Nephron progenitor cell (in vitro differentiated cells): ENCODE results near the gene ST14.
"Not testable (repeated sequence)": the region's sequence is repeated elsewhere in the genome, so short reads cannot be mapped to it uniquely, and the experiment has no call there.

Experiments used
- DNase-seq: peaks from one replicate; pipeline ENCODE4 v3.0.0; 2021
- H3K27ac Mint-ChIP-seq: 2 replicates; pipeline ENCODE4 v1.8.0; 2021; ENCODE audit warnings: mild to moderate bottlenecking, moderate library complexity, mixed read lengths
- H3K27me3 Mint-ChIP-seq: 2 replicates; pipeline ENCODE4 v1.8.0; 2021; ENCODE audit warnings: mild to moderate bottlenecking, low read depth, mixed read lengths; ENCODE audit not compliant: poor library complexity
- H3K36me3 Mint-ChIP-seq: 2 replicates; pipeline ENCODE4 v1.8.0; 2021; ENCODE audit warnings: low read depth, mixed read lengths
- H3K4me1 Mint-ChIP-seq: 2 replicates; pipeline ENCODE4 v1.8.0; 2021; ENCODE audit warnings: mixed read lengths
- H3K4me3 Mint-ChIP-seq: 2 replicates; pipeline ENCODE4 v1.8.0; 2021; ENCODE audit warnings: mild to moderate bottlenecking, moderate library complexity, mixed read lengths
- H3K9me3 Mint-ChIP-seq: 2 replicates; pipeline ENCODE4 v1.8.0; 2021; ENCODE audit warnings: mild to moderate bottlenecking, moderate library complexity, mixed read lengths
- TF ChIP-seq, protein P1 (sequence below): fragments of 200-600 bp; sonication (generic); IDR thresholded peaks from 2 replicates; pipeline ENCODE4 v1.5.0; 2021; ENCODE audit warnings: antibody characterized with exemption

Gene ST14

DNA sequence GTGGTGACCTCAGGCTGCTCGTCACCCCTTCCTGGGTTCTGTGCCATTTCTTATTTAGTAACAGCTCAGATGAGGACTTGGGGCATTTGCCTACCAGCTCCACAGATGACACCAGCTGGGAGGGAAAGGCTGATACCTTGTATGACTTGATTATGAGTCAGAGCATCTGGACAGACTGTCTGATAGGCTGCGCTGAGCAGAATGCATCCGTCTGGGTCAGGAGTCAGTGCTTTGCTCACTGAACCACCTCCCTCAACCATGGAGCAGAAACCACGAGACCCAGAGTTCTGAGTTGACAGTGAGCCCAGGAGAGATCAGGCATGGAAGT, 6.8 kb downstream of the ST14 start:
- TF ChIP-seq, protein P1, sequence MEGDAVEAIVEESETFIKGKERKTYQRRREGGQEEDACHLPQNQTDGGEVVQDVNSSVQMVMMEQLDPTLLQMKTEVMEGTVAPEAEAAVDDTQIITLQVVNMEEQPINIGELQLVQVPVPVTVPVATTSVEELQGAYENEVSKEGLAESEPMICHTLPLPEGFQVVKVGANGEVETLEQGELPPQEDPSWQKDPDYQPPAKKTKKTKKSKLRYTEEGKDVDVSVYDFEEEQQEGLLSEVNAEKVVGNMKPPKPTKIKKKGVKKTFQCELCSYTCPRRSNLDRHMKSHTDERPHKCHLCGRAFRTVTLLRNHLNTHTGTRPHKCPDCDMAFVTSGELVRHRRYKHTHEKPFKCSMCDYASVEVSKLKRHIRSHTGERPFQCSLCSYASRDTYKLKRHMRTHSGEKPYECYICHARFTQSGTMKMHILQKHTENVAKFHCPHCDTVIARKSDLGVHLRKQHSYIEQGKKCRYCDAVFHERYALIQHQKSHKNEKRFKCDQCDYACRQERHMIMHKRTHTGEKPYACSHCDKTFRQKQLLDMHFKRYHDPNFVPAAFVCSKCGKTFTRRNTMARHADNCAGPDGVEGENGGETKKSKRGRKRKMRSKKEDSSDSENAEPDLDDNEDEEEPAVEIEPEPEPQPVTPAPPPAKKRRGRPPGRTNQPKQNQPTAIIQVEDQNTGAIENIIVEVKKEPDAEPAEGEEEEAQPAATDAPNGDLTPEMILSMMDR = no peak
- no peaks in the 10 kb centered on the region for H3K9me3 Mint-ChIP-seq
- H3K36me3 Mint-ChIP-seq = no peaks in the 10 kb centered on the region
- no peak overlapping the region for H3K27ac Mint-ChIP-seq
- peaks cover 53% of the 10 kb centered on the region for H3K27me3 Mint-ChIP-seq
- no peak for DNase-seq
- H3K4me3 Mint-ChIP-seq = peak overlapping the region; percentile 2
- peaks cover 32% of the 10 kb centered on the region for H3K4me1 Mint-ChIP-seq

DNA sequence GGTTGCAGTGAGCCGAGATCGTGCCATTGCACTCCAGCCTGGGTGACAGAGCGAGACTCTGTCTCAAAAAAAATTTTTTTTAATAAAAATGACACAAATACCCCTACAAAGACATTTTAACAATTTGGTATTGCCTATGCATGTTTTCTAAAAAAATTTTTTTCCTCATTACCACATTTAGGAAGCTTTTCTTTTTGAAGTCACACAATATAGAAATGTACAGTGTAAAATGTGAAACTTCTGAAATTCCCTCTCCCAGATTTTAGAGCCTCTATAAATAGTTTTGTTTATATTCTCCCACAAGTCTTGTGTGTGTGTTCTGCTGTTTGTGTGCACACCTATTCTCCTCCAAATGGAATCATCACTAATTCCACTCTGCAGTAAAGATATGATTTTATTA, 7.6 kb downstream of the ST14 start:
- H3K4me3 Mint-ChIP-seq = no peak overlapping the region
- H3K27me3 Mint-ChIP-seq = peaks cover 46% of the 10 kb centered on the region

DNA sequence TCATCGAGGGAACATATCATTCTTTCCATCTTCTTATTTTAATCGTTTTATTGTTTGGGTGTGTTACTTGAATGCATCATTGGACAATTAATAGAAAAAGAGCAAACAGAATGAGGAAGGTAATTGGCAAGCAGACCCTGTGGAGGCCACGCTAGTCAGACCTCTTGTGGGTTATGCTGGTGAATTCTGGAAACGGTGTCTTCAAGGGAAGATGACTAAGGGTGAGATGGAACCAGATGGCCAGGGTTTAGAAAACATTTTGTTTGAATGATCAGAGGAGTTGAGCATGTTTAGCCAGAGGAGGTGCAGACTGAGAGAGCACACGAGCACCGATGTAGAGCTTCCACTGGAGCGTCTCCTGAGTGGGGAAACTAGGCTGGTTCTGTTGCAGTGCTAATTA, 8.5 kb downstream of the ST14 start:
- no peak overlapping the region for H3K4me3 Mint-ChIP-seq
- DNase-seq = no peak
- H3K9me3 Mint-ChIP-seq = no peaks in the 10 kb centered on the region
- H3K36me3 Mint-ChIP-seq = no peaks in the 10 kb centered on the region
- no peak overlapping the region for H3K27ac Mint-ChIP-seq
- peaks cover 36% of the 10 kb centered on the region for H3K27me3 Mint-ChIP-seq
- TF ChIP-seq, protein P1 = no peak
- H3K4me1 Mint-ChIP-seq = peaks cover 46% of the 10 kb centered on the region

More for the DNA sequence above, 7.6 kb downstream of the ST14 start:
- peaks cover 39% of the 10 kb centered on the region for H3K4me1 Mint-ChIP-seq
- H3K36me3 Mint-ChIP-seq = no peaks in the 10 kb centered on the region
- no peak overlapping the region for H3K27ac Mint-ChIP-seq
- no peaks in the 10 kb centered on the region for H3K9me3 Mint-ChIP-seq
- TF ChIP-seq, protein P1 = no peak
- no peak for DNase-seq

DNA sequence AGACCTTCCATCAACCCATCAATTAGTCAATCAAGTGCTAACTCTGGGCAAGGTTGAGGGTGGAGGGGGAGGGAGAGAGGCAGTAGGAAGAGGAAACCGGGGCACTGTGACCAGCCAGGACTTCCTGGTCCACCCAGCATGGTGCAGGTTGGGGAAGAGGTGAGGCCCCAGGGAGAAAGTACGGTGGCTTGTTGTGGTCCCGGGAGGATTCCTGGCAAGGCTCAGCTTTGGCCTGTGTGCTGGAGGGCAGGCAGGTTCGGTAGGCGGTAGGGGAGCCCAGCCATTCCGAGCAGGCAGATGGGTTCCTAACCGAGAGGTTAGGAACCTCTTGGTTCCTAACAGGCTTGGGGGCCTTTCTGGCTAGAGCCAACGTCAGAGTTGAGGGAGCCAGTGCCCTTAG, 10.8 kb downstream of the ST14 start:
- Mint-ChIP-seq H3K36me3 (no peaks in the 10 kb centered on the region), H3K4me1 (peaks cover 46% of the 10 kb centered on the region), H3K9me3 (peaks cover 8% of the 10 kb centered on the region), H3K4me3 (no peak overlapping the region), H3K27ac (no peak overlapping the region), H3K27me3 (peaks cover 25% of the 10 kb centered on the region)
- no peak for DNase-seq
- TF ChIP-seq, protein P1 = no peak

DNA sequence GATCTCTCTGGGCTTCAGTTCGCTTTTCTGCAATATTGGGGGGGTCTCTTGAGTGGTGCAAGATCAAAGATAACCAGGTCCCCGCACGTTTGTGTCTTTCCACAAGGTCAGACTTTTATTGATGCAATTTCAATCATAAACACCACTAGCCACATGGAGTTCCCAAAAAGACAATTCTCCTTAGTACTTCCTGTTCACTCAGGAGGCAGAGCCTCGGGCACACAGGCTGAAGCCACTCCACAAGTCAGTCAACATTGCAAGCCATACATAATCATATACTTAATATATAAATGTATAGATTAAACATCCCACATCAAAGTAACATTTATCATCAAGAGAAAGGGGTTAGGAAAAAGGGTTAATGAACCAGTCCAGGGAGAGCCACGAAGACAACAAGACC, 12.0 kb downstream of the ST14 start:
- Mint-ChIP-seq H3K36me3 (no peaks in the 10 kb centered on the region), H3K27me3 (peaks cover 15% of the 10 kb centered on the region), H3K27ac (no peak overlapping the region), H3K9me3 (peaks cover 13% of the 10 kb centered on the region), H3K4me1 (peaks cover 39% of the 10 kb centered on the region), H3K4me3 (no peak overlapping the region)
- TF ChIP-seq, protein P1 = no peak
- DNase-seq = no peak

DNA sequence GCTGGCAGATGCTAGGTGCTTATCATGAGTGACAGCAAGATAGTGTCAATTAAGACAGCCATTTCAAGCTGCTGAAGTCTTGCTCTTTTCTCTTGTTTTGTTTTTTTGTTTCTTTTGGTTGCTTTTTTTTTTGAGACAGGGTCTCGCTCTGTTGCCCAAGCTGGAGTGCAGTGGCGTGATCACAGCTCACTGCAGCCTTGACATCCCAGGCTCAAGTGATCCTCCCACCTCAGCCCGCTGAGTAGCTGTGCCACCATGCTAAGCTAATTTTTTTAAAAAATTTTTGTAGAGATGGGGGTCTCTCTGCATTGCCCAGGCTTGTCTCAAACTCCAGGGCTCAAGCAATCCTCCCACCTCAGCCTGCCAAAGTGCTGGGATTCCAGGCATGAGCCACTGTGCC, 12.4 kb downstream of the ST14 start:
- not testable (repeated sequence) for H3K36me3 Mint-ChIP-seq, H3K27ac Mint-ChIP-seq, H3K4me3 Mint-ChIP-seq, DNase-seq
- H3K4me1 Mint-ChIP-seq = peaks cover 37% of the 10 kb centered on the region
- peaks cover 13% of the 10 kb centered on the region for H3K9me3 Mint-ChIP-seq
- H3K27me3 Mint-ChIP-seq = peaks cover 15% of the 10 kb centered on the region

DNA sequence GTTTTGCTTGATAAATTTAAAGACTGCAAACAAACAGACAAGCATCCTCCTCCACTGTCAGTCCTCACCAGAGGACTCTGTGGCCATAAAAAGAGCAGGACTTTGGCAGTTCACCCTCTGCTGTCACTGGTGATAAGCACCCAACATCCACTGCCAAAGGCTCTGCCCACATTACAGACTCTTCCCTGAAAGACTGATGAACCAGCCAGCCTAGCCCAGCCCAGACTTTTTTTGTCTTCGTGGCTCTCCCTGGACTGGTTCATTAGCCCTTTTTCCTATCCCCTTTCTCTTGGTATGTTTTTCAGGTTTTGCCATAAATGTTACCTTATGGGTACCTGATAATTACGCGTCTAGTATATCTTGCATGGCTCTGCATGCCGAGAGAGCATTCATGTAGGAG, 15.1 kb downstream of the ST14 start:
- no peak for DNase-seq
- TF ChIP-seq, protein P1 = no peak
- Mint-ChIP-seq H3K9me3 (peaks cover 13% of the 10 kb centered on the region), H3K36me3 (no peaks in the 10 kb centered on the region), H3K4me1 (peaks cover 39% of the 10 kb centered on the region), H3K27me3 (peaks cover 6% of the 10 kb centered on the region), H3K27ac (no peak overlapping the region), H3K4me3 (no peak overlapping the region)
